Activated CD8-positive, alpha-beta T cell treated with anti-CD3 and anti-CD28 coated beads for 36 hours (primary cell): ENCODE data around the gene CXCL6. TPM values are rescaled to one million over a fixed set of nuclear protein-coding genes. Genes with fewer than 3 reads are reported as not detected.

Experiments used
- ATAC-seq: fragments of 200-7000 bp; cut with Tn5 transposase; one replicate; pipeline ENCODE4 v1.10.0; 2021; ENCODE audit warnings: mild to moderate bottlenecking, moderate library complexity
- CTCF ChIA-PET: fragments of 350-600 bp; sonication (Branson Sonifier 250); formaldehyde crosslinking; loops from one replicate; lab custom pipeline; 2021; ENCODE audit warnings: antibody characterized with exemption; lab: Charles Lee
- POLR2A ChIA-PET: fragments of 350-600 bp; sonication (Branson Sonifier 250); formaldehyde crosslinking; loops from one replicate; lab custom pipeline; 2021; ENCODE audit warnings: antibody characterized with exemption; lab: Charles Lee
- DNase-seq: peaks from one replicate; pipeline ENCODE4 v3.0.0-alpha.2; 2020
- H3K27ac Mint-ChIP-seq: one replicate; pipeline ENCODE4 v1.8.0; 2021; ENCODE audit warnings: mild to moderate bottlenecking, mixed read lengths
- H3K27me3 Mint-ChIP-seq: one replicate; pipeline ENCODE4 v1.8.0; 2021; ENCODE audit warnings: mixed read lengths
- H3K36me3 Mint-ChIP-seq: one replicate; pipeline ENCODE4 v1.8.0; 2021; ENCODE audit warnings: low read depth, mixed read lengths
- H3K4me1 Mint-ChIP-seq: one replicate; pipeline ENCODE4 v1.8.0; 2021; ENCODE audit warnings: low read depth, mixed read lengths
- H3K4me3 Mint-ChIP-seq: one replicate; pipeline ENCODE4 v1.8.0; 2021; ENCODE audit warnings: mild to moderate bottlenecking, moderate library complexity, mixed read lengths
- H3K9me3 Mint-ChIP-seq: one replicate; pipeline ENCODE4 v1.8.0; 2021; ENCODE audit warnings: mixed read lengths
- CTCF ChIP-seq: fragments of 200-600 bp; IDR thresholded peaks from one replicate; pipeline ENCODE4 v1.8.0; 2022; ENCODE audit warnings: antibody characterized with exemption, mild to moderate bottlenecking
- intact Hi-C: fragments of 100-400 bp; cut with micrococcal nuclease; formaldehyde crosslinking; loops from one replicate; pipeline ENCODE4 v1.10.0; 2022
- total RNA-seq, 2 experiments: library from RNA; stranded (reverse); gene quantifications; one replicate each; pipeline ENCODE4 v1.2.3, GENCODE V29; 2021

Gene CXCL6
- total RNA-seq: not detected

GRCh38 chr4:73836373-73837279 is at the start of gene CXCL6:
TSS of gene CXCL6 (plus strand) at chr4:73836678. CDS start at chr4:73836751, 73 bp downstream.
- ChIA-PET POLR2A (interaction anchor here (0.5 kb wide), 1 partner anchor 258 kb away, joined by 3 read pairs; no protein-coding TSS in a partner anchor), CTCF (no interaction called here)
- Mint-ChIP-seq H3K36me3 (no peaks in the 10 kb centered on the region), H3K4me1 (no peaks in the 10 kb centered on the region), H3K27ac (no peak within 1 kb of the TSS), H3K4me3 (no peak within 1 kb of the TSS), H3K9me3 (no peaks in the 10 kb centered on the region), H3K27me3 (peaks cover 18% of the 10 kb centered on the region)
- ATAC-seq: no peak
- TF ChIP-seq CTCF: no peak
- no peak for DNase-seq
- intact Hi-C loops: no loop called here

- Mint-ChIP-seq H3K4me1 (no peaks in the 10 kb centered on the region), H3K27me3 (no peaks in the 10 kb centered on the region), H3K4me3 (no peak overlapping the region), H3K27ac (no peak overlapping the region), H3K9me3 (peaks cover 1% of the 10 kb centered on the region), H3K36me3 (no peaks in the 10 kb centered on the region)
- intact Hi-C loops: no loop called here
- DNase-seq (no peak), ATAC-seq (no peak)
- ChIA-PET CTCF (no interaction called here), POLR2A (no interaction called here)
- no peak for TF ChIP-seq CTCF
These were observed 48.1 kb upstream of the CXCL6 start for GRCh38 chr4:73788411-73788810.

- no peak for ATAC-seq
- Mint-ChIP-seq H3K36me3 (no peaks in the 10 kb centered on the region), H3K27ac (no peak overlapping the region), H3K27me3 (no peaks in the 10 kb centered on the region), H3K9me3 (peaks cover 11% of the 10 kb centered on the region), H3K4me3 (no peak overlapping the region), H3K4me1 (no peaks in the 10 kb centered on the region)
- ChIA-PET CTCF (no interaction called here), POLR2A (no interaction called here)
- no peak for TF ChIP-seq CTCF
- DNase-seq: no peak
- intact Hi-C loops: no loop called here
These were observed 37.6 kb upstream of the CXCL6 start for GRCh38 chr4:73798842-73799241.

GRCh38 chr4:73800206-73800605 is 36.3 kb upstream of the CXCL6 start:
- Mint-ChIP-seq H3K27me3 (no peaks in the 10 kb centered on the region), H3K4me3 (no peak overlapping the region), H3K36me3 (no peaks in the 10 kb centered on the region), H3K4me1 (no peaks in the 10 kb centered on the region), H3K9me3 (peaks cover 11% of the 10 kb centered on the region), H3K27ac (no peak overlapping the region)
- TF ChIP-seq CTCF: no peak
- ChIA-PET CTCF (no interaction called here), POLR2A (no interaction called here)
- intact Hi-C loops: no loop called here
- DNase-seq (no peak), ATAC-seq (no peak)

- Mint-ChIP-seq H3K4me3 (no peak overlapping the region), H3K36me3 (no peaks in the 10 kb centered on the region), H3K27me3 (no peaks in the 10 kb centered on the region), H3K27ac (no peak overlapping the region), H3K4me1 (no peaks in the 10 kb centered on the region), H3K9me3 (peaks cover 5% of the 10 kb centered on the region)
- DNase-seq (no peak), ATAC-seq (no peak)
- ChIA-PET CTCF (no interaction called here), POLR2A (no interaction called here)
- TF ChIP-seq CTCF: no peak
- intact Hi-C loops: no loop called here
These were observed 34.8 kb upstream of the CXCL6 start for GRCh38 chr4:73801692-73802091.
